Kidney epithelial cell (primary cell): ENCODE results near the gene WDR20. TPM values are rescaled to one million over a fixed set of nuclear protein-coding genes. Genes with fewer than 3 reads are reported as not detected.

Source experiments
- DNase-seq: peaks from one replicate; pipeline ENCODE4 v3.0.0-alpha.2; 2010; ENCODE audit warnings: low read depth
- H3K27me3 ChIP-seq: 2 replicates; pipeline ENCODE4 v1.6.0; 2011; ENCODE audit warnings: low read length; ENCODE audit not compliant: control insufficient read depth, insufficient read depth
- H3K36me3 ChIP-seq: 2 replicates; pipeline ENCODE4 v1.5.1; 2011; ENCODE audit warnings: low read length; ENCODE audit not compliant: control insufficient read depth, insufficient read depth
- H3K4me3 ChIP-seq: 2 replicates; pipeline ENCODE4 v1.5.1; 2011; ENCODE audit warnings: low read depth, mild to moderate bottlenecking, control low read depth, low read length
- total RNA-seq: library from RNA; depleted of rRNA; stranded (reverse); fragments of >200 nt; gene quantifications from 2 replicates; pipeline ENCODE4 v1.2.3, GENCODE V29; 2015
- TF ChIP-seq, protein P1 (sequence below): IDR thresholded peaks from 2 replicates; pipeline ENCODE4 v1.5.1; 2011; ENCODE audit warnings: mild to moderate bottlenecking, moderate library complexity, low read length, control low read depth, inconsistent platforms; ENCODE audit not compliant: insufficient read depth, poor library complexity, severe bottlenecking

Gene WDR20, protein sequence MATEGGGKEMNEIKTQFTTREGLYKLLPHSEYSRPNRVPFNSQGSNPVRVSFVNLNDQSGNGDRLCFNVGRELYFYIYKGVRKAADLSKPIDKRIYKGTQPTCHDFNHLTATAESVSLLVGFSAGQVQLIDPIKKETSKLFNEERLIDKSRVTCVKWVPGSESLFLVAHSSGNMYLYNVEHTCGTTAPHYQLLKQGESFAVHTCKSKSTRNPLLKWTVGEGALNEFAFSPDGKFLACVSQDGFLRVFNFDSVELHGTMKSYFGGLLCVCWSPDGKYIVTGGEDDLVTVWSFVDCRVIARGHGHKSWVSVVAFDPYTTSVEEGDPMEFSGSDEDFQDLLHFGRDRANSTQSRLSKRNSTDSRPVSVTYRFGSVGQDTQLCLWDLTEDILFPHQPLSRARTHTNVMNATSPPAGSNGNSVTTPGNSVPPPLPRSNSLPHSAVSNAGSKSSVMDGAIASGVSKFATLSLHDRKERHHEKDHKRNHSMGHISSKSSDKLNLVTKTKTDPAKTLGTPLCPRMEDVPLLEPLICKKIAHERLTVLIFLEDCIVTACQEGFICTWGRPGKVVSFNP
- total RNA-seq: 14.0 and 16.2 TPM in 2 replicates

DNA sequence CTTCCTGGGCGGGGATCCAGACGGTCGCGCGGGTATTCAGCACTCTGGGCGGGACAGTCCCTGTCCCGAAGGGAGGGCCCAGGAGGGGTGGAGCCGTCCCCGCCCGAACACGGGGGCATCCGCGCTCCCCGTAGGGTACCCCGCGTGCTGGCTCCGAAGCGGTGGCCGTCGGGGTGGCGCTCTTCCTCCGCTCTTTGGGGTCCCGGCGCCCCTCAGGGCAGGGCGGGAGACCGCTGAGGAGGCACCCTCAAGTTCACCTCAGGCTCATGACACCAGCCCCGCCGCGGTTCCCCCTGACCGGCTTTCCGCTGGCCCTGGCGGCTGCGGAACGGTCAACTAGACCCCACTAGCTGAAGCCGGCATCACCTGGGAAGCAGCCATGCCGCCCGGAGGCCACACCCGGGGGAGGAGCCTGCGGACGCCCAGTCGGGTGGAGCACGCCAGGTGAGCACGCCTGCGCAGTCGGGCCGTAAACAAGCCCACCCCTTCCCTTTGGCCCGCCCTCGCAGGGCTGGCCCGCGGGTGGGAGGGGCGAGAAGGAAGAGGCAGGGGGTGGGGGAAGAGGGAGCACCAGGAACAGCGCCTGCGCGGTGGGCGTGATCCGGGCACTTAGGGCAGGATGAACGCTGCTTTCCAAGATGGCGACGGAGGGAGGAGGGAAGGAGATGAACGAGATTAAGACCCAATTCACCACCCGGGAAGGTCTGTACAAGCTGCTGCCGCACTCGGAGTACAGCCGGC lies at the start of gene WDR20:
TSS of gene WDR20 (plus strand) at position 612 of the 741 bp plus-strand sequence. CDS start at position 639, 27 bp downstream.
- H3K36me3 ChIP-seq: no peaks in the 10 kb centered on the region
- TF ChIP-seq, protein P1, sequence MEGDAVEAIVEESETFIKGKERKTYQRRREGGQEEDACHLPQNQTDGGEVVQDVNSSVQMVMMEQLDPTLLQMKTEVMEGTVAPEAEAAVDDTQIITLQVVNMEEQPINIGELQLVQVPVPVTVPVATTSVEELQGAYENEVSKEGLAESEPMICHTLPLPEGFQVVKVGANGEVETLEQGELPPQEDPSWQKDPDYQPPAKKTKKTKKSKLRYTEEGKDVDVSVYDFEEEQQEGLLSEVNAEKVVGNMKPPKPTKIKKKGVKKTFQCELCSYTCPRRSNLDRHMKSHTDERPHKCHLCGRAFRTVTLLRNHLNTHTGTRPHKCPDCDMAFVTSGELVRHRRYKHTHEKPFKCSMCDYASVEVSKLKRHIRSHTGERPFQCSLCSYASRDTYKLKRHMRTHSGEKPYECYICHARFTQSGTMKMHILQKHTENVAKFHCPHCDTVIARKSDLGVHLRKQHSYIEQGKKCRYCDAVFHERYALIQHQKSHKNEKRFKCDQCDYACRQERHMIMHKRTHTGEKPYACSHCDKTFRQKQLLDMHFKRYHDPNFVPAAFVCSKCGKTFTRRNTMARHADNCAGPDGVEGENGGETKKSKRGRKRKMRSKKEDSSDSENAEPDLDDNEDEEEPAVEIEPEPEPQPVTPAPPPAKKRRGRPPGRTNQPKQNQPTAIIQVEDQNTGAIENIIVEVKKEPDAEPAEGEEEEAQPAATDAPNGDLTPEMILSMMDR: no peak
- DNase-seq: peak; percentile 77
- peak within 1 kb of the TSS; percentile 85 for H3K4me3 ChIP-seq
- H3K27me3 ChIP-seq: no peaks in the 10 kb centered on the region

GRCh38 chr14:102090713-102091112 lies 49.0 kb upstream of the WDR20 start:
- no peak overlapping the region for H3K4me3 ChIP-seq
- H3K36me3 ChIP-seq: no peaks in the 10 kb centered on the region
- TF ChIP-seq, protein P1: no peak
- H3K27me3 ChIP-seq: no peaks in the 10 kb centered on the region
- no peak for DNase-seq

DNA sequence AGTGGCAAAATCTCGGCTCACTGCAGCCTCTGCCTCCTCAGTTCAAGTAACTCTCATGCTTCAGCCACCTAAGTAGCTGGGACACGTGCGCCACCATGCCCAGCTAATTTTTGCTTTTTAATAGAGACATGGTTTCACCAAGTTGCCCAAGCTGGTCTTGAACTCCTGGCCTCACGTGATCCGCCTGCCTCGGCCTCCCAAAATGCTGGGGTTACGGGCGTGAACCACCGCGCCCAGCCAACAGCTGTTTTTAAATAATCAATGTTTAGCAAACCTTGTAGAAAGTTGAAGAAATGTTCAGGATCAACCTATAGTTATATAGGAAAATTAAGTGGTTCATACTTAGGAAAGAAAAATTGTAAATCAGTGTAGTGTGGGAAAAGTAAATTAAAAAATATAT lies 46.9 kb upstream of the WDR20 start:
- H3K4me3 ChIP-seq: no peak overlapping the region
- no peak for DNase-seq
- no peaks in the 10 kb centered on the region for H3K36me3 ChIP-seq
- H3K27me3 ChIP-seq: no peaks in the 10 kb centered on the region
- TF ChIP-seq, protein P1: no peak

- Histone ChIP-seq H3K27me3 (no peaks in the 10 kb centered on the region), H3K36me3 (no peaks in the 10 kb centered on the region), H3K4me3 (no peak overlapping the region)
- TF ChIP-seq, protein P1: no peak
- no peak for DNase-seq
Observed at GRCh38 chr14:102094101-102094500, 45.6 kb upstream of the WDR20 start.

GRCh38 chr14:102095231-102095870 lies 44.3 kb upstream of the WDR20 start:
- TF ChIP-seq, protein P1: no peak
- no peaks in the 10 kb centered on the region for H3K36me3 ChIP-seq
- DNase-seq: no peak
- H3K27me3 ChIP-seq: no peaks in the 10 kb centered on the region
- H3K4me3 ChIP-seq: no peak overlapping the region
